GM12878 (cell line): Measurements from ENCODE around the gene SGSM2. TPM values are rescaled to one million over a fixed set of nuclear protein-coding genes. Genes with fewer than 3 reads are reported as not detected.

Experiments
- BHLHE40 ChIP-seq, 2 experiments: fragments of 450-650 bp in 1 of 2; IDR thresholded peaks; 2 replicates each; pipeline ENCODE4 v1.6.1; 2011 to 2017; ENCODE audit warnings: low read depth in 2 of 2, borderline replicate concordance in 1 of 2, improper control_type of control experiment in 1 of 2, low read length in 1 of 2, mild to moderate bottlenecking in 1 of 2
- BRCA1 ChIP-seq: IDR thresholded peaks from 2 replicates; pipeline ENCODE4 v1.6.1; 2011; ENCODE audit warnings: low read depth, low read length, improper control_type of control experiment
- CBX3 ChIP-seq: fragments of 200-600 bp; sonication (generic); IDR thresholded peaks from 2 replicates; pipeline ENCODE4 v1.6.1; 2016; ENCODE audit warnings: low read depth, borderline replicate concordance
- CREM ChIP-seq: IDR thresholded peaks from 2 replicates; pipeline ENCODE4 v1.6.1; 2014; ENCODE audit warnings: antibody characterized with exemption, low read depth
- DPF2 ChIP-seq: fragments of 450-650 bp; IDR thresholded peaks from 2 replicates; pipeline ENCODE4 v1.6.1; 2017; ENCODE audit warnings: mild to moderate bottlenecking
- EZH2 ChIP-seq: IDR thresholded peaks from 2 replicates; pipeline ENCODE4 v1.6.1; 2012; ENCODE audit warnings: low read depth, mild to moderate bottlenecking, control low read depth, inconsistent platforms, low read length, borderline replicate concordance; ENCODE audit not compliant: control insufficient read depth
- GATAD2B ChIP-seq: fragments of 450-650 bp; conservative IDR thresholded peaks from 2 replicates; pipeline ENCODE4 v1.6.1; 2017; ENCODE audit warnings: low read depth, mild to moderate bottlenecking, moderate library complexity
- HSF1 ChIP-seq: fragments of 150-350 bp; IDR thresholded peaks from 2 replicates; pipeline ENCODE4 v1.6.1; 2014; ENCODE audit warnings: mild to moderate bottlenecking, low read depth, low read length
- KDM1A ChIP-seq: fragments of 200-600 bp; sonication (generic); IDR thresholded peaks from 2 replicates; pipeline ENCODE4 v1.6.1; 2016; ENCODE audit warnings: borderline replicate concordance
- NFYB ChIP-seq: IDR thresholded peaks from 2 replicates; pipeline ENCODE4 v1.6.1; 2011; ENCODE audit warnings: low read depth, mild to moderate bottlenecking, low read length, improper control_type of control experiment, moderate library complexity; ENCODE audit not compliant: insufficient read depth
- NR2F1 ChIP-seq: fragments of 450-650 bp; conservative IDR thresholded peaks from 2 replicates; pipeline ENCODE4 v1.6.1; 2017; ENCODE audit warnings: mild to moderate bottlenecking
- PAX8 ChIP-seq: fragments of 450-650 bp; IDR thresholded peaks from 2 replicates; pipeline ENCODE4 v1.6.1; 2017; ENCODE audit warnings: mild to moderate bottlenecking, moderate library complexity
- RCOR1 ChIP-seq: conservative IDR thresholded peaks from 2 replicates; pipeline ENCODE4 v1.6.1; 2012; ENCODE audit warnings: low read depth, low read length, improper control_type of control experiment
- RELA ChIP-seq: fragments of 450-650 bp; IDR thresholded peaks from 2 replicates; pipeline ENCODE4 v1.8.0; 2014; ENCODE audit warnings: borderline replicate concordance; ENCODE audit not compliant: partially characterized antibody
- SMAD5 ChIP-seq: IDR thresholded peaks from 2 replicates; pipeline ENCODE4 v1.6.1; 2016; ENCODE audit warnings: antibody characterized with exemption, low read depth
- ZNF207 ChIP-seq: fragments of 450-650 bp; IDR thresholded peaks from 2 replicates; pipeline ENCODE4 v1.6.1; 2014; ENCODE audit warnings: antibody characterized with exemption, mild to moderate bottlenecking, borderline replicate concordance
- polyA plus RNA-seq, 11 experiments: library from polyadenylated mRNA; depleted of rRNA in 4 of 11; unstranded in 6 of 11; stranded (reverse) in 5 of 11; fragments of >200 nt; fragmentation: Nextera tagmentation in 4 of 11; fragmentation: Illumina TruSeq in 1 of 11; extraction: Ambion mirVana in 4 of 11; extraction: Trizol in 1 of 11; gene quantifications; 1 replicate in 1 of 11; 2 replicates in 10 of 11; pipeline versions ENCODE4 v1.2.1 to v1.2.3, GENCODE V29; 2011 to 2016; ENCODE audit warnings: inconsistent platforms in 2 of 11, missing spikeins in 2 of 11, low read depth in 1 of 11
- total RNA-seq, 4 experiments: library from RNA; depleted of rRNA in 3 of 4; stranded (reverse); fragments of >200 nt in 3 of 4; fragmentation: Illumina TruSeq in 1 of 4; extraction: Trizol in 1 of 4; gene quantifications; 2 replicates each; pipeline versions ENCODE4 v1.2.1 to v1.2.3, GENCODE V29; 2013 to 2021
- TF ChIP-seq, protein P1 (sequence below): fragments of 450-650 bp; formaldehyde crosslinking; IDR thresholded peaks from 2 replicates; pipeline ENCODE4 v1.5.0; 2022; ENCODE audit warnings: mild to moderate bottlenecking, missing genetic modification characterization

The SGSM2 gene
- total and polyA plus RNA-seq, 10 of the 15 experiments (the other 5 are each of a cell fraction or from before 2014, with no cell fraction given) = 0.50 to 50.9 (median 18.5) TPM

GRCh38 chr17:2337544-2338314 is 428 bp downstream of the SGSM2 start (continued):
- TF ChIP-seq EZH2 (no peak), RELA (no peak), DPF2 (peak; percentile 68), BRCA1 (no peak), ZNF207 (no peak), KDM1A (no peak), BHLHE40 (IDR thresholded peaks at IDR 0.05; ENCODE audit: borderline replicate concordance in 1 of 2, low read depth in 2 of 2, low read length in 1 of 2) (peak in 1 of 2 experiments; percentile 15; a peak in 1 of 4 replicates), NR2F1 (0 out of 2 replicates have a peak, but pooled peaks have one; percentile 32), GATAD2B (peak; percentile 70), HSF1 (no peak), PAX8 (no peak), NFYB (no peak), SMAD5 (no peak), CBX3 (no peak), RCOR1 (no peak), CREM (no peak)
- TF ChIP-seq, protein P1, sequence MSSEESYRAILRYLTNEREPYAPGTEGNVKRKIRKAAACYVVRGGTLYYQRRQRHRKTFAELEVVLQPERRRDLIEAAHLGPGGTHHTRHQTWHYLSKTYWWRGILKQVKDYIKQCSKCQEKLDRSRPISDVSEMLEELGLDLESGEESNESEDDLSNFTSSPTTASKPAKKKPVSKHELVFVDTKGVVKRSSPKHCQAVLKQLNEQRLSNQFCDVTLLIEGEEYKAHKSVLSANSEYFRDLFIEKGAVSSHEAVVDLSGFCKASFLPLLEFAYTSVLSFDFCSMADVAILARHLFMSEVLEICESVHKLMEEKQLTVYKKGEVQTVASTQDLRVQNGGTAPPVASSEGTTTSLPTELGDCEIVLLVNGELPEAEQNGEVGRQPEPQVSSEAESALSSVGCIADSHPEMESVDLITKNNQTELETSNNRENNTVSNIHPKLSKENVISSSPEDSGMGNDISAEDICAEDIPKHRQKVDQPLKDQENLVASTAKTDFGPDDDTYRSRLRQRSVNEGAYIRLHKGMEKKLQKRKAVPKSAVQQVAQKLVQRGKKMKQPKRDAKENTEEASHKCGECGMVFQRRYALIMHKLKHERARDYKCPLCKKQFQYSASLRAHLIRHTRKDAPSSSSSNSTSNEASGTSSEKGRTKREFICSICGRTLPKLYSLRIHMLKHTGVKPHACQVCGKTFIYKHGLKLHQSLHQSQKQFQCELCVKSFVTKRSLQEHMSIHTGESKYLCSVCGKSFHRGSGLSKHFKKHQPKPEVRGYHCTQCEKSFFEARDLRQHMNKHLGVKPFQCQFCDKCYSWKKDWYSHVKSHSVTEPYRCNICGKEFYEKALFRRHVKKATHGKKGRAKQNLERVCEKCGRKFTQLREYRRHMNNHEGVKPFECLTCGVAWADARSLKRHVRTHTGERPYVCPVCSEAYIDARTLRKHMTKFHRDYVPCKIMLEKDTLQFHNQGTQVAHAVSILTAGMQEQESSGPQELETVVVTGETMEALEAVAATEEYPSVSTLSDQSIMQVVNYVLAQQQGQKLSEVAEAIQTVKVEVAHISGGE = no peak
